Hematopoietic multipotent progenitor cell (in vitro differentiated cells): ENCODE results near the gene GALNT13. TPM values are rescaled to one million over a fixed set of nuclear protein-coding genes. Genes with fewer than 3 reads are reported as not detected.

Experiments used
- DNase-seq, 3 donors: peaks; one replicate each; pipeline ENCODE4 v3.0.0-alpha.2; 2011 to 2015; ENCODE audit warnings: low read depth in 2 of 3, low spot score in 2 of 3
- total RNA-seq: library from RNA; depleted of rRNA; stranded (reverse); fragments of >200 nt; gene quantifications from one replicate; pipeline ENCODE4 v1.2.3, GENCODE V29; 2012

The GALNT13 gene
- total RNA-seq, 1 donor, result under 0.01 TPM

DNA sequence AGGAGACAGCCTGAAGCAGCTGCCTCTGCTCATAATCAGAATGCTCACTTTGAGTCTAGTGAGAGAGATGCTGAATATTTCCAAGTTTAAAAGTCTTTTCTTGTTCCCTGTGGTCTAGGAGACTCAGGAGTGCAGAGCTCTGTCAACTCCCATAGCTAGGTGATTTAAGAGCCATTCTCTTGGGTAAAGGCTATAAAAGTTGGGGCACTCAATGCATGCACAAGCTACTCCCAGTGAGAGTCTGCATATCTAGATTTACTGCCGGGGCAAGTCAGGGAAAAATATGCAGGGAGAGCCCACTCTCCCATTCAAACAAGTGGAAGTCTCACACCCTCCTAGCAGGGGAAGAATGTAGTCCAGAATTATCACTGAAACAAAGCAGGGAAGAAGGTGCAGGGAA, 418.1 kb downstream of the GALNT13 start:
- DNase-seq, result no peak

DNA sequence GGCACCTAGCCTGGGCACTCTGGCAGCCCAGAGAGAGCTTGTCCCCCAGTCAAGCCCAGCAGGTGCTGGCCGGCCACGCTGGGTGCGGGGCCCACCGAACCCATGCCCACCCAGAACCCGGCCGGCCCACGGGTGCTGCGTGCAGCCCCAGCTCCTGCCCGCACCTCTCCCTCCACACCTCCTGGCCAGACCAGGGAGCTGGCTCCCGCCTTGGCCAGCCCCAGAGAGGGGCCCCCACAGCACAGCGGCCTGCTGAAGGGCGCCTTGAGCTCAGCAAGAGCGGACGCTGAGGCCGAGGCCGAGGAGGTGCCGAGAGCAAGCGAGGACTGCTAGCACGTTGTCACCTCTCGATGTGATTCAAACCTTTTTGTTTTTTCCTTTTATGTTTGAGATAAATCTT, 419.8 kb downstream of the GALNT13 start:
- no peak for DNase-seq

DNA sequence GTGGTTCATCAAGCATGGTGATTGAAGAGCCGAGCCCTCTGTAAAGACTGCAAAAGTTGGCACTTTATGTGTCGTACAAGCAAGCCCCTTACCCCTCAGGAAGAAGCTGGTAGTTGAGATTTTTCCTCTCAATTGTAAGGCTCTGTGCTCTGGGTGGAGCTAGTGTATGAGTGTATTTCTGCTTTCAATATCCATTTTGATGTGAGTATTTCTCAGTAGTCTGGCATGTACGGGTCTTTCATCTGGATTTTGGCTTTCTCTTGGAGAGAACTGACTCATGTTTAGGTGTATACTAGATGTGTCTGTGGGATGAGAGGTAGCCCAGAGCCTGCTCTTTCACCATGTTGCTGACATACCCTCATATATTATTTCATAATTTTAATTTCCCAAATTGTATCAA, 420.2 kb downstream of the GALNT13 start:
- DNase-seq, result no peak

DNA sequence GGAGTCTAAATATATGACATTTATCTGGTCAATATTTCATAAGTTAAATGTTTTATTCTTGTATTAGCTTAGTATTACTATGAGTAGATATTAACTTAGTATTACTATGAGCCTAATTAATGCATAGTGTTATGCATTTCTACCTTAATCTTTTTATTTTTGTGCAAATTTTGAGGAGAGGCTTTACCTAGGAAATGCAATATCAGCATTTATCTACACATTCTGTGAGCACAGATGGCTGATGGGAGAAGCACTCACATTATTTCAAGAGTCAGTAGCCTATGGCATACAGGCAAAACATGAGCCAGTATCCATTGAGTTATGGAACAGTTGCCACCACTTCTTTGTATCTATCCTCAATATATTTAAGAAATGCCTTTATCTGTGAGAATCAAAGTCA, 422.1 kb downstream of the GALNT13 start:
- DNase-seq, result no peak

DNA sequence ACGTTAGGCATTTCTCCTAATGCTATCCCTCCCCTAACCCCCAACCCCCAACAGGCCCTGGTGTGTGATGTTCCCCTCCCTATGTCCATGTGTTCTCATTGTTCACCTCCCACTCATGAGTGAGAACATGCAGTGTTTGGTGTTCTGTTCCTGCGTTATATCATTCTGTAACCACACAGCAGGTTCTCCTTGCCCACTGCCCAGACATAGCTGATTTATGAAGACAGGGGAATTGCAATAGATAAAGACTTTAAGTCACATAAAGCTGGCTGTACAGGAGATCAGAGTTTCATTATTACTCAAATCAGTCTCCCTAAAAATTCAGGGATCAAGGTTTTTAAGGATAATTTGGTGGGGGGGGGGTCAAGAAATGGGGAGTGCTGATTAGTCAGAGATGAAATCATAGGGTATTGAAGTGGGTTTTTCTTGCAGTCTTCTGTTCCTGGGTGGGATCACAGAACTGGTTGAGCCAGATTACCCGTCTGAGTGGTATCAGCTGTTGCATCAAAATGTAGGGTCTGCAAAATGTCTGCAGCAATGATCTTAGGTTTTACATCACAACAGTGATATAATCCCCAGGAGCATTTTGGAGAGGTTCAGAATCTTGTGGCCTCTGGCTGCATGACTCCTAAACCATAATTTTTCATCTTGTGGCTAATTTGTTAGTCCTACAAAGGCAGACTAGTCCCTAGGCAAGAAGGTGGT, 434.7 kb downstream of the GALNT13 start:
- DNase-seq, result no peak

DNA sequence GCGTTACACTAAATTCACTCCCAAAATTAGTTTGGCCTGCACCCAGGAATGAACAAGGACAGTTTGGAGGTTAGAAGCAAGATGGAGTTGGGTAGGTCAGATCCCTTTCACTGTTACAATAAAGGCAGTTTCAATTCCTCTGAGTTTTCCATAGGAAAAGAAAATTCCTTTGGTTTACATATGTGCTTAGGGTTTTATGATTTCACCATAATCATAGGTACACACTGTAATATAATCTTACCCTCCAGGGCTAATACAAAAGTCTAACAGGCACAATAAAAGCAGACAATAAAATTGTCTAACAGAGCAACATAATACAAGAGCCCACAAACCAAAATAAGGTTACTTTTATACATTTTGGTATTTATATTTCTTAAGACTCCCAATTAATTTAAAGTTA, 435.3 kb downstream of the GALNT13 start:
- DNase-seq, result no peak

DNA sequence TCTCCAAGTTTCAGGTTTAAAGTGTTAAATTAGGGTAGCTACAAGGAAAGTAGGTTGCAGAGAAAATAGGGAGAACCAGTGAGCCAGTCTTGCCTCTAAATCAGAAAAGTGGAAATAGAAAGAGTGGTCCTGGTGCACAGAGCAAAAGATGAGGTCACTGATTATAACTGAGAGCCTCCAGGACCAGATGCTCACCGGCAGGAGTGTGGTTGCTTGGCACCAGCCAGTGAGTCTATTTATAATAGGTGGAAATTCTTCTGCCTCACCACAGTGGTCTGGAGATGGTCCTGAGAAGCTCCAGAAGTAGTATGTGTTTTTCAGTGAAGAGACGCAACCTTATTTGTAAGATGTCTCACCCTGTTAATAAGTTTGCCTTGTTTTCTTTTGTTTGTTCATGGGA, 452.9 kb downstream of the GALNT13 start:
- no peak for DNase-seq

DNA sequence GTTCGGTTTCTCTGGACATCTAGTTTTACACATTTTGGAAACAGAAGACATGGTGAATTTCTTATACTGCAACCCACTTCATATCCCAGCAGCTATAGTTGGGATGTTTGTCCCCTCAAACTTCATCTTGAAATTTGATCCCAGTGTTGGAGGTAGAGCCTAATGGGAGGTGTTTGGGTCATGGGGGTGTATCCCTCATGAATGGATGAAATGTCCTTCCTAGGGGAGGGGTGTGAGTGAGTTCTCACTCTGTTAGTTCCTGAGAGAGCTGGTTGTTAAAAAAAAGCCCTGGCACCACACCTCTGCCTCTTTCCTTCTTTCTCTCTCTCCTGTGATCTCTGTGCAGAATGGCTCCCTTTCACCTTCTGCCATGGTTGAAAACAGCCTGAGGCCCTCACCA, 457.8 kb downstream of the GALNT13 start:
- DNase-seq, result no peak

DNA sequence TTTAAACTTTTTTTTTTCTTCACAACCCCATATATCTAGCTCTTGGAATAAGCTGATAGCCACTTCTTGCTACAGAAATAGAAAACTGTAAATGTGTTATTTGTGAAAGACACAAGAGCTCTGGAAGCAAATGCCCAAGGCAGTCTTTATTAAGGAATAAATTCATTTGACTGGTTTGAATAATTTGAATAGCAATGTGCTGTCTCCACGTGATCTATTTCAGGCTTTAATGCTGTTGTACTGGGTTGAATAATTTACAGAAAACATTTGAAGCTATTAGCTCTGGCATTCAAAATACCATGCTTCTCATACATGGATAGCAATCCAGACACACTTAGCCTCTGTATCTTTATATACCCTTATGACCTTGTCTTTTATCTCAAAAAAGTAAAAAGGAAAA, 460.1 kb downstream of the GALNT13 start:
- no peak for DNase-seq

DNA sequence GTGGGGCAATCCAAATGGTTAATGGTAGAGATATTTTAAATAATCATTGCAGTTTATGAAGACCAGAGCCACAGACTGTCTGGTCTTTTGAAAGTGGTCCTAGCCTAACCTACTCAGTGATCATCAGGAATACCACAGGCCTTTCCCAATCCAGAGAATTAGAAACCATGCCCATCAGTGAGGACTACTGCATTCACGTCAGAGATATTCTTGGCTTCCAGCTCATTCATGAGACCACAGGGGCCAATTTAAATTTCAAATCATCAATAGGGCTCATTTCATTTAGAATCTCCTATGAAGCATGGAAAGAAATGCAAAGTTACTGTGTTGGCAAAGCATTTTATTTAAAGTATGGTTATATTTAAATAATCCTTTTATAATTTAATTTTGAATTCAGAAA, 464.5 kb downstream of the GALNT13 start:
- no peak for DNase-seq

DNA sequence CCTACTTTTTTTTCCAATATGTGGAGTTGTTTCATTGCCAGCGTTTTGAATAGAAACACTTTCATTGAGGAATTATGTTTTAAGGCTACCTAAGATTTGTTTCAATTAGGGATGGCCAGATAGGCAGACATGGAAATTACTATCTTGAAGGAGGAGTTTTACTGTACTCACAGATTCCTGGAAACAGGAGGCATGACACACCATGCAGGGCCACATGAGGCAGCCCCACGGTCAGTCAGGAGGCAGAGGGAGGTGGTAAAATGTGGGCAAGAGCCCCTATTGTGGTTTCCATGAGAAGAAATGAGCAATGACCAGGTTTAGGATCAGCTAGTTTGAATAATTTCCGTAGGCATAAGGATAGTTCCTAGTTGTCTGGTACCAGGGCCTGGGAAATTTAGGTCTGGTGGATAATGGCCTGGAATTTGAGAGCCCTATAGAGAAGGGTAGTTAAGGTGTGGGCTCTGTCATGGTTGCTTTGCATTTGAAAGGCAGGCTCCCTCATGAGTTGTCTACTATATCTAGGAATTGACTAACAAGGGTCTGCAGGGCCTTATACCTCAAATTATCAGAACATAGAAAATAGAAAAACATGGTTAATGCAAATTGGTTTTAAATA, 466.7 kb downstream of the GALNT13 start:
- DNase-seq, result no peak

DNA sequence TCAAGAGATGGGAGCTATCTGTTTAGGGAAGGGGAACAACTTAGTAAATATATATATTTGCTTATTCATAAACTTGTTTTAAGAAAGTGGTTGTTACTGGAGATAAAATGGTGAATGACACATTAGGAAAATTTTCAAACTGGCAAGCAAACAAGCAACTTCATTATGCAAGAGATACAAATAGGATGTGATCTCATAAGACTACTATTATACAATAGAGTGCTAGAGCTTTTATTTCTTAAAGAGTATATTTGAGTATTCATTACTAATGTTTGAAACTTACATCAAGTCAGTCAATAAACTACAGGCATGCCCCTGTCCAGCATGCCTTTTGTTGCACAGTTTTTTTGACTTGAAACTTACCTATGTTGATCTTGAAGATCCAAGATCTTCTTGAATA, 471.6 kb downstream of the GALNT13 start:
- DNase-seq, result no peak

DNA sequence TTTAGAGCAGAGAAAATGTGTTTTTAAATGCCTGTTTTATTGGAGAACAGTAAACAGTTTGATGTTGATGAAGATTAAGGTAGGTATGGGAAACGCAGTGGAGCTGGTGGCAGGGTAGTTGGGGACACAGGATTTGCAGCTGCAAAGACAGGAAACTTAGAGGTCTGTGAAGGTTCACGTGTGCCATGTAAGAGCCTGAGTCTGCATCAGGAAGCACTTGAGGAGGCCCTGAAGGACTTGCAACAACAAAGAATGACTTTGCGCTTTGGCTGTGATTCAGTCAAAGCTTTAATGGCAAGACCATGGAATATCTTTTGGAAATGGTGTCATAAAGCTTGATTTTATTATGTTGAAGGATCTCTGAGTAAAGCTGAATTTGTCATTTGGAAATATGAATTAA, 479.2 kb downstream of the GALNT13 start:
- peak in 2 of 3 donors; percentile 11 to 42 for DNase-seq

DNA sequence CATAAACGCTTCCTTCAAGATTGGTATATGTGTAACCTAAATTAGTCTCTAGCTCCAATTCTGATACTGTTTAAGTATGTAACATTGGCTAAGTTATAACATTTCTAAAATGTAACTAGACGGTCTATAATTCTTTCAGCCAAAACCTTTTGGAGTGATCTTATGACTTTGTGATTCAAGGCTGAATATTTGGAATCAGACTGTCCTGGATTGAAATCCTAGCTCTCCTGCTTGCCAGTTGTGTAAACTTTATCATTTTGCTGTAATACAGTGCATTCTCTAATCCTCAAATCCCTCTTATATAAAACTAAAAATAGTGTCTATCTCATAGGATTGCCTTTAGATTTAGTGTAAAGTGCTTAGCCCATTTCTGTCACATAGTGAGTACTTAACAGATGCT, 489.6 kb downstream of the GALNT13 start:
- no peak for DNase-seq

DNA sequence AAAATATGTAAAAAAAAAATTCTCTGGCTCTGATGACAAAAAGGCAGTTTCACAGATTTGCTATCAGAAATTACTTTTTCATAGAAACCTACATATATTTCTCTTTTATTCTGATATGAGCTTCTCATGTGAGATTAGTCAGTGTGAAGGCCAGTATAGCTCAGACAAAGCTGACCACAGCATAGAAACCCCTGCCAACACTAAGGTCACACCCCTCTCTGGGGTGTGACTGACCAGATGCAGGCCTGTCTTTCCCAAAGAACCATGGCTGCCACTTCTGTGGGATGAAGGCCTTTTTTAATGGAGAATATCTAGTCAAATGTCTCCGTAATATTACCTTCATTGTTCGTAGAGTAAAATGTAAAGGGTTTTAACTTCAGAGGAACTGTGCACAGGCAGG, 496.4 kb downstream of the GALNT13 start:
- no peak for DNase-seq

DNA sequence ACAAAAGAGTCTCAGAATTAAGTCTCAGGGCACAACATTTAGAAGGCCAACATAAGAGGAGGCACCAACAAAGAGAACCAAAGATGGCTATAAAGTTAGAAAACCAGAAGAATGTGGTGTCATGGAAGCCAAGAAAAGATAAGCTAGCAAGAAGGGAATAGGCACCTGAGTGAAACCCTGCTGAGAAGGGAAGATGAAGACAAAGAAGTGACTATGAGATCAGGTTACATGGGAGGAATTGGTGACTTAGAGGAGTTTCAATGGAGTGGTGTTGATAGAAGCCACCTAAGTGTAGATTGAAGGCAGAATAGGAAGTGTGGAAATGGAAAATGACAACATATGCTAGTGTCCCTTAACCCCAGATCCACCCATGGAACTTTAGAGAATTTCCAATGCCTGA, 499.2 kb downstream of the GALNT13 start:
- no peak for DNase-seq

DNA sequence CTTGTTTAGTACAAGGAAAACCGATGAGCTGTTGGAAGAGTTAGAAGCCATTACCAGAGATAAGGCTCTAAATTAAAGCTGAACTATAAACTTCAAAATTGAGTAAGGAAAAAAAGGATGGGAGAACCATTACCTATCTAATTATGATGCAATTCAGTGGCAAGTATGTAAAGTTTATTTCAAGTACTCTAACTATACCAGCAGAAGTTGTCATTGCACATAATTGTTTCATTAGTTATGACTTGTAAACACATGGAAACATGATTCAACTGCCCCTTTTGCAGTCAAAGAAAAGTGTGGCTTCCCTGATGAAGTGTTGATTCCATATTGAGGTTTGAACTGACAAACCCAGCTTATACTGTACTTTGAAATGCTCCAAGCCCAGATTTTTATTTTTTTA, 502.7 kb downstream of the GALNT13 start:
- DNase-seq, result no peak

DNA sequence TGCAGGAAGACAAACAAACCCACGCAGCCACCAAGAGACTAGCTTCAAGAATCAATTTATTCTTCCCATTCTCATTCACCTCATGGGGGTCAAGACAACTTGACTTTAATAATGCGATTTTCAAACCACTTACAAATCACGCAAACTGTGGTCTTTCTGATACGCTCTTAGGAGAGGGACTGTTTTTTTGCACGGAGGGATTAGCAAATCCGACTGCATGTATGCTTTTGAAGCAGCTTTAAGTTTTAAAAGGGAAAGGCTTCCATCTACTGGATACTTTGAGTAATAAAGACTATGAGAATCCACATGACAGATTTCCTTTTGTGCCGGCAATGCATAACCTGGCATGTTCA, 503.8 kb downstream of the GALNT13 start:
- DNase-seq, result peak in 2 of 3 donors; percentile 44 to 80

DNA sequence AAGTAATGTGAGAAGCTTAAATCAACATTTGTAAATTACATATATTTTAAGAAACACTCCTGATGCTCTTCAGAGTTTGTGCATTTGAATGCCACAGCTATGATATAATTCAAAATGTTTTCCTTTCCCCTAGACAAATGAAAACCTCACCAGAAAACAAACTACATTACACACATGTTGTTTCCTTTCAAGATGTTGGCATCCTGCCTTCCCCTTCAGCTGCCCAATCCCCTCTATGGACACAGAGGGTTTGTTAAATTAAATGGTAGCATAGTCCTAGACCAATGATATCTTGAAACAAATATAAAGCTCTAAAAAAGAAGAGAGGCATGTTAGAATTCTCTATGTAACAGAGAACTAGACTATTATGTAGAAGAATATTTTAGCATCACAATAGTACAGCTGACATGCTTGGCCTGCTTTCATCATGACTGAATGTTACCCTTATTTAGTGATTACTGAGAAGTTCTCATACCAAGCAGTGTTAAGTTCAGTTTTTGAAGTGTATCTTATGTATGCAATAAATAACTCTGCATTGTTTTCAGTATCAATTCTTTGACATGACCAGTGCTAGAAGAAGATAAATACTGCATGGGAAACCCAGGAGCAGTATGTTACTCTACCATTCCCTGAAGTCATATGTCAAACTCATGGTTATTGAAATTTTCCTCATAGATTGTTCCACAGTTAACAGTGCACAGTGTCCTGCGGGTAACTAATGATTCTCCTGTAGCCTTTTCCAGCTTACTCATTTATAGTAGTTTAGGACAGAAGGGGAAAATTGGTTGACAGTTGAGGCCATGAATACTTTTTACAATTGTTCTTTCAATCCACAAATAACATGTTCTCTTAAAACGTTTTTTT, 510.4 kb downstream of the GALNT13 start:
- no peak for DNase-seq

DNA sequence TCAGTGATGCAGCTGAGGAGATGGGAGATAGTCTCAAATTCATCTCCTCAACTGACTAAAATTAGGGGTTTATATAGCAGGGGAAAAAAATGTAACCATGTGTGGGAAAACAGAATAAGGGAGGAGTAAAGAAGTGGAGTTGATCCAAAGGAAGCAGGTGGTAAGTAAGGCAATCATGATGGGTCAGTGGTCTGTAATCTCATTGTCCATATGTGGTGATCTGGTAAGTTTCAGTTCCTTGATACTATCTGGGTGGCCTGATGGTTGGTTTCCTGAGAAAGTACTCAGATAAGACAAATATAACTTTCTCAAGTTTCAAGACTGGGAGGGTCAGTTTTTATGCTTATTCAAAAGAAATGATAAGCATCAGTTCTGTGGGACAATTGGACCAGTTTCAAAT, 514.5 kb downstream of the GALNT13 start:
- DNase-seq, result peak in 2 of 3 donors; percentile 62 to 71

DNA sequence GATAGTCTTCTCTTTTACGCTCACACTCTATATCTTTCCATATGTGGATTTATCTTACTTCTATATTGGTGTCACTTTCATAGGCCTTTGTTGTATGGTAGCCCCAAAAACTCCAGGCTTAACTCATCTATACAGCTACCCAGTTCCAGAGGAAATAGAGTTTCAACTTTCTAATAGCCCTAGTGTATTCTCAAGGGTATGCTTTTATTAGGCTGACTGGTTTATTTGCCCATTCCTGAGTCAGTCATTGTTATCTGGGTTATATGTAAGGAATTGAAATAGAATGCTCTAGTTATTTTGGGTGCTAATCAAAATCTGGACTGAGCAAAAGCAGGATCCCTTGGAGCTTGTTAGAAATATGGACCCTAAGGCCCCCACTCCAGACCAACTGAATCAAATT, 519.3 kb downstream of the GALNT13 start:
- DNase-seq, result no peak

DNA sequence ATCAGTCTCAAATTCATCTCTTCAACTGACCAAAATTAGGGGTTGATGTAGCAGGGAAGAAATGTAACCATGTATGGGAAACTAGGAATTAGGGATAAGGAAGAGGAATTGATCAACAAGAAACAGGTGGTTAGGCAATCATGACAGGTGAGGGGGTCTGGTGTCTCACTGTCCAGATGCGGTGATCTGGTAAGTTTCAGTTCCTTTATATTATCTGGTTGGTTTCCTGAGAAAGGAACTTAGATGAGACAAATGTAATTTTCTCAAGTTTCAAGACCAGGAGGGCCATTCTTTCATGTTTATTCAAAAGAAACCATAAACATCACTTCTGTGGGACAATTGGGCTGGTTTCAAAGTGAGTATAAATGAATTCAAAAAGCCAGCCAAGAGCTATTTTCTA, 520.5 kb downstream of the GALNT13 start:
- DNase-seq, result no peak
